GM12872 (cell line): Measurements from ENCODE around the gene SRI.
A peak's percentile ranks its signal among the peaks of the same experiment; 100 is the strongest.

Experiments
- CTCF ChIP-seq: IDR thresholded peaks from 3 replicates; pipeline ENCODE4 v1.5.1; 2011; ENCODE audit warnings: low read depth, mild to moderate bottlenecking, low read length, moderate library complexity; ENCODE audit not compliant: insufficient read depth

SRI gene

DNA sequence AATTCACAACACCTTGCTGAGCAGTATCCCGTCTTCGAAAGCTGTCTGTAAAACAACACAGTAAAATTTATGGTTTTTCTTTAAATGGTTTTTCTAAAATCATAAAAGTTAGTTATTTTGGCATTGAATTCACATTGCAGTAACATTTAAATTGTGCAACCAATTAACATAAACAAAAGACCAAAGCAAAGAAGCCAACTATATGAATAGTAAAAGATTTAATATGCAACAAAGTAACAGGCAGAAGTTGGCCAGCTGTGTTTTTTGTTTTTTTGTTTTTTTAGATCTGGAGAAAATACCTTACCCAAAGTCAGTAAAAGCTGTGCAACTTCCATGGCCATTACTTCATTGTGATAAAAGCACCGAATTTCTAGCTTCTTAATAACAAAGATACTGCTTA is 11.3 kb downstream of the SRI start:
- no peak for TF ChIP-seq CTCF

DNA sequence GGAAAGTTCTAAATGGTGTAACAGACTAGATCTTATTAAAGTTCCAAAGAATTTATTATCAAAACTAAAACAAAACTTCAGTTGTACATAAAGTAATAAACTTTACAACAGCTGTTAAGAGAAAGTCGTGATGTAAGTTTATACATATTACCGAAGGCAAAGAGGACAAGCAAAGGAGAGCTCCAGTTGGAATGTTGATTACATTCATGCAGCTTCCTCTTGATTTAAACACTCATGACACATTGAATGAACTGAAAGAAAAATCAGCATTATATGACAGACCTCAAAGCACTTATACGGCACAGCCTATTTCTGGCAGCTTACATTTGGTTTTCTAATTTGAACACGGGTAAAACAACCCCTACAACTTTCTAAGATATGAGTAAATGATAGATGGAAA is 13.6 kb downstream of the SRI start:
- TF ChIP-seq CTCF, result no peak

DNA sequence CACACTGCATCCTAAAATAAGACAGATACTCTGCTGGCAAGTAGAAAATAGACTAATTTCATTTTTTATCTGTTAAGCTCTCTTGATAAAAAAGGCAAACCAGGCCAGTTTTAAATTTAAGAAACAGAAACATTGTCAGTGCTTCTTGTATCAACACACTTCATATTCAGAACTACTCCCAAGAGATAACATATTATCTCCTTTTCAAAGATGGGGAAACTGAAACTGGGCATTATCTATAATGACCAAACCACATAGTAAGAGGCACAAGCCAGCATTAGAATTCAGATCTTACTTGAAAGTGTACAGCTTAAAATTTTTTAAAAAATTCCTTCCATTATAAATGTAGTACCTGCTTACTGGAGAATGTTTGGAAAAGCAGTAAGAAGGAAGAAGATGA is 14.7 kb downstream of the SRI start:
- TF ChIP-seq CTCF, result no peak

- no peak for TF ChIP-seq CTCF
These were observed 15.2 kb downstream of the SRI start for GRCh38 chr7:88204525-88205110.

GRCh38 chr7:88203401-88203800 is 16.4 kb downstream of the SRI start:
- no peak for TF ChIP-seq CTCF

- 0 out of 3 replicates have a peak, but pooled peaks have one; percentile 1 for TF ChIP-seq CTCF
These were observed 17.0 kb downstream of the SRI start for GRCh38 chr7:88202799-88203198.

DNA sequence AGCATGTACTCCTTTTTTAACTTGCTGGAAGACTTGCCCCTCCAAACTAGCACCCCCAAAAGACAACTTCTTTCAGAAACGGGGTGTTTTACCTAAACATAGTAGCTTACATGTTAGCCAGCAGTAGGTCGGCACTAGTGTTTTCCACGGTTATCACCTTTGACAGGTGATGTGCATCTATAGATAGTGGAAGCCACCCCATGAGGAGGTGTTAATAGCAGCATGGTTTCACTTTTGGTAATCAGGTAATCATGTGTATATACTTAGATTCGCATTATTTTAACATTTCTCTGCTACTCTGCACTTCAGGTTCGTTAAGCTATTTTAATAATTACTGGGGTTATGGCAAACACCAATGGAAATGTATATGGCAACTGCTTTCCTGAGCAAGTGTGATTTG is 17.6 kb downstream of the SRI start:
- TF ChIP-seq CTCF, result no peak

GRCh38 chr7:88201305-88201704 is 18.5 kb downstream of the SRI start:
- no peak for TF ChIP-seq CTCF
